CD4-positive, CD25-positive, alpha-beta regulatory T cell (primary cell): ENCODE measurements around the gene ACTRT2. TPM values are rescaled to one million over a fixed set of nuclear protein-coding genes. Genes with fewer than 3 reads are reported as not detected.
A peak's percentile ranks its signal among the peaks of the same experiment; 100 is the strongest.

Experiments used
- ATAC-seq, 2 donors: fragments of 150-1000 bp; cut with Tn5 transposase; one replicate each; pipeline ENCODE4 v1.10.0; 2021; ENCODE audit warnings: low read depth in 2 of 2, moderate number of reproducible peaks in 2 of 2, moderate library complexity in 1 of 2
- DNase-seq, 3 donors: peaks; one replicate each; pipeline versions ENCODE4 v3.0.0 to v3.0.0-alpha.2; 2012 to 2022; ENCODE audit warnings: mixed read lengths in 1 of 3
- H3K27ac ChIP-seq: one replicate; pipeline ENCODE4 v1.7.0; 2013; ENCODE audit warnings: mild to moderate bottlenecking, low read length; ENCODE audit not compliant: insufficient read depth, poor library complexity, severe bottlenecking
- H3K27me3 ChIP-seq: one replicate; pipeline ENCODE4 v1.7.0; 2013; ENCODE audit warnings: low read length; ENCODE audit not compliant: control insufficient read depth, insufficient read depth
- H3K36me3 ChIP-seq: one replicate; pipeline ENCODE4 v1.7.0; 2013; ENCODE audit warnings: mild to moderate bottlenecking, low read length, moderate library complexity; ENCODE audit not compliant: control insufficient read depth, insufficient read depth
- H3K4me1 ChIP-seq: 2 replicates; pipeline ENCODE4 v1.7.0; 2013; ENCODE audit warnings: mild to moderate bottlenecking, low read length; ENCODE audit not compliant: insufficient read depth, control insufficient read depth, poor library complexity, severe bottlenecking
- H3K4me3 ChIP-seq: one replicate; pipeline ENCODE4 v1.7.0; 2013; ENCODE audit warnings: low read depth, mild to moderate bottlenecking, low read length, moderate library complexity
- H3K9me3 ChIP-seq, 2 experiments: 1 replicate in 1 of 2; 2 replicates in 1 of 2; pipeline ENCODE4 v1.7.0; 2013; ENCODE audit warnings: low read length in 2 of 2, mild to moderate bottlenecking in 1 of 2, moderate library complexity in 1 of 2; ENCODE audit not compliant: control insufficient read depth in 2 of 2
- H3K27ac Mint-ChIP-seq, 3 donors: one replicate each; pipeline ENCODE4 v1.8.0; 2020 to 2022; ENCODE audit warnings: mild to moderate bottlenecking in 3 of 3, mixed read lengths in 3 of 3, moderate library complexity in 2 of 3
- H3K27me3 Mint-ChIP-seq: one replicate; pipeline ENCODE4 v1.8.0; 2022; ENCODE audit warnings: mild to moderate bottlenecking, mixed read lengths
- H3K36me3 Mint-ChIP-seq: one replicate; pipeline ENCODE4 v1.8.0; 2020; ENCODE audit warnings: mixed read lengths
- H3K4me1 Mint-ChIP-seq, 4 donors: one replicate each; pipeline ENCODE4 v1.8.0; 2020 to 2022; ENCODE audit warnings: mixed read lengths in 4 of 4, mild to moderate bottlenecking in 1 of 4
- H3K4me3 Mint-ChIP-seq, 4 donors: one replicate each; pipeline ENCODE4 v1.8.0; 2020 to 2022; ENCODE audit warnings: mild to moderate bottlenecking in 4 of 4, mixed read lengths in 4 of 4, moderate library complexity in 3 of 4
- H3K9me3 Mint-ChIP-seq, 7 donors: one replicate each; pipeline ENCODE4 v1.8.0; 2020 to 2022; ENCODE audit warnings: mixed read lengths in 7 of 7, mild to moderate bottlenecking in 3 of 7, moderate library complexity in 2 of 7
- polyA plus RNA-seq, 4 donors: library from polyadenylated mRNA; unstranded; fragments of 300-500 nt; fragmentation: Illumina TruSeq; gene quantifications; one replicate each; pipeline ENCODE4 v1.2.3, GENCODE V29; 2021
- total RNA-seq: library from RNA; stranded (reverse); gene quantifications from one replicate; pipeline ENCODE4 v1.2.3, GENCODE V29; 2022

Gene ACTRT2
- total and polyA plus RNA-seq, 5 donors from 2014 or later, result not detected

DNA sequence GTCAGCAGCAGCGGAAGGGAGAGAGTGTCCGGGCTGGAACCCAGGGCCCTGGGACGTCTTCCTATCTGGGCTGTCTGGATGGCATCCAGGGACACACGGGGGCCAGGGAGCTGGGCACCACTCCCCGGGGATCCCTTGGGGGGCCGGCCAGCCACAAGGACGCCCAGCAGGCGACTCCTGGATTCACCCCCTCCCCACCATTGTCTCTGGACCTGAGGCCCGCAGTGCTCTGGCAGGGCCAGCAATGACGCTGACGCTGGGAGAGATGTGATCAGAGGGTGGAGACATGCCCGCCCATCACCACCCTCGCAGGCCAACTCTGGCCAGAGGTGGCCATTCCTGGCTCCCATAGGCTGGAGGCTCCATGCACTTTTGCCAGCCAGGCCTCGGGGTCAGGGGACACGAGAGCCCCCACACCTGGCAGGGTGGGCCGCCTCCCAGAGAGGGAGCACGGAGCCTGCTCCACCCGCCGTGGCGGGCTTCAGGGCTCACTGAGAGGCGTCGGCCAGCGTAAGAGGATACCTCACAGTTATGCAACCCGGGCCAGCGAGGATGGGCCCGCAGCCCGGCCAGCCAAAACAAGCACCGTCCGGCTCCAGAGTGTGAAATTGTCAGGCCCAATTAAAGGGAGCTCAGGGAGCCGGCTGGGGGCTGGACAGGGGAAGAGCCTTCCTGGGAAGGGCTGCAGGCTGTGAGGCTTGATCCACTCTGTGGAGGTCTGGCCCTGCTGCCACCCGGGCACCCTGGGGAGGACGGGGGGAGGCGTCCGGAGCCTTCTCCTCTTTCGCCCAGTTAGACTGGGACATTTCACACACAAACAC lies 10.3 kb downstream of the ACTRT2 start:
- Mint-ChIP-seq H3K27me3 (no peaks in the 10 kb centered on the region), H3K36me3 (no peaks in the 10 kb centered on the region), H3K4me3 (no peak overlapping the region), H3K9me3 (peaks cover 0 to 1% (median 0%) of the 10 kb centered on the region in 7 donors), H3K27ac (no peak overlapping the region), H3K4me1 (peaks cover 0 to 17% (median under 1%) of the 10 kb centered on the region in 4 donors)
- Histone ChIP-seq H3K9me3 (no peaks in the 10 kb centered on the region), H3K27ac (no peak overlapping the region), H3K36me3 (no peaks in the 10 kb centered on the region), H3K27me3 (no peaks in the 10 kb centered on the region), H3K4me3 (no peak overlapping the region), H3K4me1 (peaks cover 5% of the 10 kb centered on the region)
- no peak for ATAC-seq
- DNase-seq, result no peak

- Mint-ChIP-seq H3K27ac (no peak overlapping the region), H3K36me3 (no peaks in the 10 kb centered on the region), H3K4me3 (peak overlapping the region in 1 of 4 donors; percentile 63), H3K4me1 (peaks cover 0 to 17% (median under 1%) of the 10 kb centered on the region in 4 donors), H3K9me3 (peaks cover 0 to 1% (median 0%) of the 10 kb centered on the region in 7 donors), H3K27me3 (no peaks in the 10 kb centered on the region)
- no peaks in the 10 kb centered on the region for H3K9me3 ChIP-seq
- DNase-seq (no peak), ATAC-seq (no peak)
- no peak overlapping the region for H3K4me3 ChIP-seq
- no peaks in the 10 kb centered on the region for H3K27me3 ChIP-seq
- no peak overlapping the region for H3K27ac ChIP-seq
- no peaks in the 10 kb centered on the region for H3K36me3 ChIP-seq
- H3K4me1 ChIP-seq, result peaks cover 5% of the 10 kb centered on the region
Measured at GRCh38 chr1:3032371-3033039, 11.2 kb downstream of the ACTRT2 start.

GRCh38 chr1:3033040-3033789 lies 11.9 kb downstream of the ACTRT2 start:
- no peaks in the 10 kb centered on the region for H3K9me3 ChIP-seq
- H3K27ac ChIP-seq, result no peak overlapping the region
- peak overlapping the region in 2 of 3 donors; percentile 14 to 55 for H3K27ac Mint-ChIP-seq
- H3K4me1 ChIP-seq, result peaks cover 5% of the 10 kb centered on the region
- no peak overlapping the region for H3K4me3 ChIP-seq
- no peaks in the 10 kb centered on the region for H3K27me3 ChIP-seq
- peaks cover 0 to 17% (median 4%) of the 10 kb centered on the region in 4 donors for H3K4me1 Mint-ChIP-seq
- peaks cover 0 to 1% (median 0%) of the 10 kb centered on the region in 7 donors for H3K9me3 Mint-ChIP-seq
- ATAC-seq (peak; percentile 79 to 83), DNase-seq (peak in 2 of 3 donors; percentile 15 to 49)
- peak overlapping the region in 3 of 4 donors; percentile 7 to 63 (median 29) for H3K4me3 Mint-ChIP-seq
- no peaks in the 10 kb centered on the region for H3K36me3 Mint-ChIP-seq
- no peaks in the 10 kb centered on the region for H3K27me3 Mint-ChIP-seq
- H3K36me3 ChIP-seq, result no peaks in the 10 kb centered on the region

DNA sequence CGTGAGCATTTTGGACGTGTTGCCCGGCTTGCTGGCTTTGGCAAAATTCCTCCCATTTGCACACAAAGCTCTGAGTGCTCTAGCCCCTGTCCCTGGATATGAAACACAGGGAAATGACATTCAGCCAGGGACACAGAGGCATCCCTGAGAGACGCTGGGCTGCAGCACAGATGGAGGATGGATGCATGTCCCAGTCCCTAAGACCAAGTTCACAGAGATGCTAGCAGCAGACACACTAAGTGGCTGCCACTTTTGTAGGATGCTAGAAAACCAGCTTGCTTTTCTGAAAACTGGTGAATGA lies 12.5 kb downstream of the ACTRT2 start:
- no peaks in the 10 kb centered on the region for H3K27me3 ChIP-seq
- DNase-seq (no peak), ATAC-seq (no peak)
- H3K36me3 Mint-ChIP-seq, result no peaks in the 10 kb centered on the region
- H3K4me1 ChIP-seq, result peaks cover 5% of the 10 kb centered on the region
- H3K9me3 ChIP-seq, result no peaks in the 10 kb centered on the region
- peaks cover 0 to 1% (median 0%) of the 10 kb centered on the region in 7 donors for H3K9me3 Mint-ChIP-seq
- H3K4me3 ChIP-seq, result no peak overlapping the region
- H3K36me3 ChIP-seq, result no peaks in the 10 kb centered on the region
- no peak overlapping the region for H3K27ac ChIP-seq
- peak overlapping the region in 2 of 3 donors; percentile 55 to 71 for H3K27ac Mint-ChIP-seq
- H3K4me3 Mint-ChIP-seq, result no peak overlapping the region
- H3K4me1 Mint-ChIP-seq, result peaks cover 0 to 17% (median 4%) of the 10 kb centered on the region in 4 donors
- H3K27me3 Mint-ChIP-seq, result no peaks in the 10 kb centered on the region

DNA sequence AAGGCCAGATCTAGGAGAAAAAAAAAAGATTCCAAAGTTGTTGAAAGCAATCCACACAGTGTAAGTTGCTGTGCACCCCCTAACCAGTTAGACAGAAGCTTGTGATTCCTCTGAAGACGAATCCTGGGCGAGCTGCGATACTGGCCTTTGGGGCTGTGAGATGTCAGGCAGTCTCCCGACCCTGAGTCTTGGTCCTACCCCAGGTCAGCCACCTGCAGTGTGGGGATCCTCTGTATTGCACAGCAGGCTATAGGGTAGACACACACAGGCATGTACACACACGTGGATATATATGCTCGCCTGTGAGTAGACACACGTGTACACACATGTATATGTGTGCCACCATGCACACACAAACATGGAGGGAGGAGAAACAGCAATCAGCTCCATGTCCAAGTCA lies 12.9 kb downstream of the ACTRT2 start:
- Mint-ChIP-seq H3K36me3 (no peaks in the 10 kb centered on the region), H3K4me1 (peaks cover 0 to 17% (median 4%) of the 10 kb centered on the region in 4 donors), H3K27me3 (no peaks in the 10 kb centered on the region), H3K4me3 (no peak overlapping the region), H3K9me3 (peaks cover 0 to 1% (median 0%) of the 10 kb centered on the region in 7 donors), H3K27ac (peak overlapping the region in 1 of 3 donors; percentile 71)
- no peaks in the 10 kb centered on the region for H3K36me3 ChIP-seq
- no peak overlapping the region for H3K4me3 ChIP-seq
- ATAC-seq, result no peak
- H3K9me3 ChIP-seq, result no peaks in the 10 kb centered on the region
- no peaks in the 10 kb centered on the region for H3K27me3 ChIP-seq
- no peak for DNase-seq
- H3K27ac ChIP-seq, result no peak overlapping the region
- peaks cover 5% of the 10 kb centered on the region for H3K4me1 ChIP-seq

- DNase-seq (no peak), ATAC-seq (no peak)
- no peak overlapping the region for H3K4me3 Mint-ChIP-seq
- H3K9me3 ChIP-seq, result no peaks in the 10 kb centered on the region
- H3K27me3 Mint-ChIP-seq, result no peaks in the 10 kb centered on the region
- no peaks in the 10 kb centered on the region for H3K27me3 ChIP-seq
- peaks cover 0 to 17% (median 4%) of the 10 kb centered on the region in 4 donors for H3K4me1 Mint-ChIP-seq
- H3K9me3 Mint-ChIP-seq, result peaks cover 0 to 1% (median 0%) of the 10 kb centered on the region in 7 donors
- no peak overlapping the region for H3K27ac Mint-ChIP-seq
- H3K36me3 Mint-ChIP-seq, result no peaks in the 10 kb centered on the region
- no peak overlapping the region for H3K4me3 ChIP-seq
- no peaks in the 10 kb centered on the region for H3K36me3 ChIP-seq
- H3K27ac ChIP-seq, result no peak overlapping the region
- peaks cover 5% of the 10 kb centered on the region for H3K4me1 ChIP-seq
Measured at GRCh38 chr1:3034728-3035562, 13.7 kb downstream of the ACTRT2 start.
